ENCODE results near the gene GINS2. TPM values are rescaled to one million over a fixed set of nuclear protein-coding genes. Genes with fewer than 3 reads are reported as not detected.

The GINS2 gene
- total and polyA plus RNA-seq, 2 of the 4 experiments (the other 2 are of a cell fraction), result 12.0 to 13.4 TPM

- TF ChIP-seq USF2 (IDR thresholded peaks at IDR 0.05; ENCODE audit: low read depth, low read length), result no peak
Observed at GRCh38 chr16:85709766-85710585, 21.2 kb upstream of the GINS2 start (continued).

- BruUV-seq (replicated peaks), result no TSS peak
- no peak overlapping the region for H4K8ac ChIP-seq (ENCODE audit: low read depth in 2 of 2, low read length in 2 of 2)
- H3K79me1 ChIP-seq (ENCODE audit: low read depth in 1 of 2, low read length in 2 of 2), result no peaks in the 10 kb centered on the region
- no peak overlapping the region for H3K4me2 ChIP-seq (ENCODE audit: low read depth, low read length)
- dilution Hi-C loops (cut with HindIII; ENCODE audit: low sequenced_read_pairs, unreplicated experiment), result no loop called here
- no peak overlapping the region for H3K4ac ChIP-seq (ENCODE audit: low read depth, low read length)
- no peak overlapping the region for H3K4me3 ChIP-seq (ENCODE audit: insufficient read depth, low read depth, low read length)
- H2BK120ac ChIP-seq (ENCODE audit: low read depth, low read length), result no peak overlapping the region
- no peaks in the 10 kb centered on the region for H3K4me1 ChIP-seq (ENCODE audit: control insufficient read depth, insufficient read depth, low read length)
- H2BK5ac ChIP-seq (ENCODE audit: low read depth, low read length, poor library complexity, severe bottlenecking), result no peak overlapping the region
- H4K5ac ChIP-seq (ENCODE audit: low read depth, low read length), result no peak overlapping the region
- CTCF ChIA-PET, result no interaction called here
- no peak for DNase-seq
- H2AK5ac ChIP-seq (ENCODE audit: low read depth, low read length), result no peak overlapping the region
- no peak overlapping the region for H2AFZ ChIP-seq (replicated peaks; ENCODE audit: low read length, poor library complexity)
- in situ Hi-C loops (cut with MboI; ENCODE audit: low sequenced_read_pairs), result no loop called here
- H3K27me3 ChIP-seq (ENCODE audit: control insufficient read depth, insufficient read depth, low read length), result no peaks in the 10 kb centered on the region
- H3K36me3 ChIP-seq (ENCODE audit: control insufficient read depth, insufficient read depth, low read length), result peaks cover 3% of the 10 kb centered on the region
- no peak for ATAC-seq (ENCODE audit: low read depth)
- no peak overlapping the region for H3K14ac ChIP-seq (replicated peaks; ENCODE audit: low read depth, low read length)
- H3K9me1 ChIP-seq (ENCODE audit: insufficient read depth, low read length), result peaks cover 5% of the 10 kb centered on the region
- H3K9me3 ChIP-seq (ENCODE audit: control insufficient read depth, insufficient read depth, low read length), result peaks cover 9% of the 10 kb centered on the region
- no peak overlapping the region for H3K9ac ChIP-seq (ENCODE audit: low read depth, low read length)
- POLR2A ChIA-PET (ENCODE audit: unreplicated experiment), result no interaction called here
- H2AK9ac ChIP-seq (replicated peaks; ENCODE audit: low read depth, low read length, poor library complexity), result no peak overlapping the region
- intact Hi-C loops (cut with micrococcal nuclease), result no loop called here
- H2BK15ac ChIP-seq (ENCODE audit: low read depth, low read length), result no peak overlapping the region
- H4K91ac ChIP-seq (ENCODE audit: insufficient read depth, low read depth, low read length), result no peak overlapping the region
- H3K18ac ChIP-seq (ENCODE audit: low read depth, low read length), result no peak overlapping the region
- no peak overlapping the region for H3K23ac ChIP-seq (ENCODE audit: low read depth, low read length)
- whole genome bisulfite sequencing, 2 experiments (ENCODE audit: extremely low coverage in 2 of 2, insufficient read length in 1 of 2), result 100% methylated on average over 2 of the region's 6 CpGs; no CpG with 5 or more reads in 1 of the 2 experiments
- no peak overlapping the region for H3K56ac ChIP-seq (ENCODE audit: extremely low read depth, insufficient read depth, low read length)
- no peak overlapping the region for H2BK20ac ChIP-seq (ENCODE audit: low read depth, low read length)
- no peak overlapping the region for H3K27ac ChIP-seq (ENCODE audit: insufficient read depth, low read length)
- no peaks in the 10 kb centered on the region; the same call in 1 of the 2 replicates for H4K20me1 ChIP-seq (ENCODE audit: insufficient read depth, low read length)
- TF ChIP-seq SMC3 (IDR thresholded peaks at IDR 0.05; ENCODE audit: low read depth, low read length), result no peak
- TF ChIP-seq MAFK (IDR thresholded peaks at IDR 0.05; ENCODE audit: low read depth, low read length), result no peak
- no peak for TF ChIP-seq BHLHE40 (IDR thresholded peaks at IDR 0.05; ENCODE audit: low read depth, low read length)
- TF ChIP-seq POLR2A (IDR thresholded peaks at IDR 0.05; ENCODE audit: low read depth, low read length), result no peak
- no peak for TF ChIP-seq CEBPB (IDR thresholded peaks at IDR 0.05; ENCODE audit: low read depth, low read length)
- TF ChIP-seq CTCF (conservative IDR thresholded peaks at IDR 0.05; ENCODE audit: low read depth, low read length), result no peak
- TF ChIP-seq FOS (IDR thresholded peaks at IDR 0.05; ENCODE audit: low read depth, low read length), result no peak
- no peak for TF ChIP-seq RCOR1 (IDR thresholded peaks at IDR 0.05; ENCODE audit: insufficient replicate concordance, low read length)
- TF ChIP-seq NFE2L2 (IDR thresholded peaks at IDR 0.05; ENCODE audit: low read depth, low read length), result no peak
- TF ChIP-seq CHD1 (IDR thresholded peaks at IDR 0.05; ENCODE audit: low read depth, low read length), result no peak
- TF ChIP-seq ELK1 (IDR thresholded peaks at IDR 0.05; ENCODE audit: borderline replicate concordance, low read depth, low read length), result no peak
- no peak for TF ChIP-seq MAZ (IDR thresholded peaks at IDR 0.05; ENCODE audit: borderline replicate concordance, low read depth, low read length)
Observed at GRCh38 chr16:85708338-85708737, 19.6 kb upstream of the GINS2 start.
